B cell (primary cell): Measurements from ENCODE around the gene COX14. TPM values are rescaled to one million over a fixed set of nuclear protein-coding genes. Genes with fewer than 3 reads are reported as not detected.

Experiments used
- ATAC-seq: fragments of 200-7000 bp; cut with Tn5 transposase; one replicate; pipeline ENCODE4 v1.10.0; 2021; ENCODE audit warnings: low read depth, mild to moderate bottlenecking, moderate number of reproducible peaks, moderate library complexity
- CTCF ChIA-PET: fragments of 350-600 bp; sonication (Branson Sonifier 250); formaldehyde crosslinking; loops from one replicate; lab custom pipeline; 2021; ENCODE audit warnings: antibody characterized with exemption, inconsistent platforms; lab: Charles Lee
- POLR2A ChIA-PET: fragments of 350-600 bp; sonication (Branson Sonifier 250); formaldehyde crosslinking; loops from one replicate; lab custom pipeline; 2021; ENCODE audit warnings: antibody characterized with exemption; lab: Charles Lee
- DNase-seq: peaks from one replicate; pipeline ENCODE4 v3.0.0; 2013
- H2AFZ ChIP-seq: 2 replicates; pipeline ENCODE4 v1.6.1; 2012; ENCODE audit warnings: mild to moderate bottlenecking, low read depth, low read length; ENCODE audit not compliant: insufficient read depth, poor library complexity, severe bottlenecking
- H3K27ac ChIP-seq, 2 donors: 1 replicate in 1 of 2; 2 replicates in 1 of 2; pipeline ENCODE4 v1.5.1; 2012 to 2013; ENCODE audit warnings: low read length in 2 of 2, mild to moderate bottlenecking in 2 of 2, moderate library complexity in 1 of 2
- H3K27me3 ChIP-seq, 4 experiments: fragments of 200-600 bp in 1 of 4; sonication (generic) in 1 of 4; replicated peaks in 1 of 4; 1 replicate in 2 of 4; 2 replicates in 2 of 4; pipeline versions ENCODE4 v1.6.1 to v1.7.0; 2013 to 2016; ENCODE audit warnings: low read length in 3 of 4, mild to moderate bottlenecking in 2 of 4, mixed read lengths in 1 of 4, moderate library complexity in 1 of 4; ENCODE audit not compliant: insufficient read depth in 4 of 4, control insufficient read depth in 3 of 4; ENCODE audit errors: control extremely low read depth in 1 of 4
- H3K36me3 ChIP-seq, 2 experiments: replicated peaks in 1 of 2; 1 replicate in 1 of 2; 2 replicates in 1 of 2; pipeline versions ENCODE4 v1.6.1 to v1.7.1; 2013; ENCODE audit warnings: low read length in 1 of 2; ENCODE audit not compliant: insufficient read depth in 2 of 2, control insufficient read depth in 1 of 2; ENCODE audit errors: control extremely low read depth in 1 of 2, extremely low read depth in 1 of 2
- H3K4me1 ChIP-seq, 2 donors: fragments of 200-600 bp in 1 of 2; sonication (generic) in 1 of 2; 1 replicate in 1 of 2; 2 replicates in 1 of 2; pipeline versions ENCODE4 v1.5.1 to v1.6.1; 2013 to 2017; ENCODE audit warnings: low read length in 2 of 2; ENCODE audit not compliant: control insufficient read depth in 2 of 2, insufficient read depth in 2 of 2
- H3K4me2 ChIP-seq: replicated peaks from 2 replicates; pipeline ENCODE3; 2012; ENCODE audit warnings: mild to moderate bottlenecking, low read depth, low read length; ENCODE audit not compliant: poor library complexity, severe bottlenecking
- H3K4me3 ChIP-seq, 5 experiments: fragments of 200-600 bp in 1 of 5; sonication (generic) in 1 of 5; 1 replicate in 3 of 5; 2 replicates in 2 of 5; pipeline versions ENCODE4 v1.5.1 to v1.7.0; 2011 to 2016; ENCODE audit warnings: low read length in 4 of 5, mild to moderate bottlenecking in 4 of 5, low read depth in 2 of 5, control low read depth in 1 of 5, moderate library complexity in 1 of 5; ENCODE audit not compliant: insufficient read depth in 1 of 5; ENCODE audit errors: control extremely low read depth in 1 of 5, extremely low read depth in 1 of 5
- H3K79me2 ChIP-seq: fragments of 200-600 bp; sonication (generic); one replicate; pipeline ENCODE4 v1.6.0; 2016; ENCODE audit warnings: low read length; ENCODE audit not compliant: control insufficient read depth, insufficient read depth
- H3K9ac ChIP-seq: fragments of 200-600 bp; sonication (generic); 2 replicates; pipeline ENCODE4 v1.6.1; 2017; ENCODE audit warnings: mild to moderate bottlenecking, low read length, moderate library complexity
- H3K9me3 ChIP-seq, 3 donors: one replicate each; pipeline versions ENCODE4 v1.6.1 to v1.7.1; 2013; ENCODE audit warnings: low read length in 2 of 3; ENCODE audit not compliant: control insufficient read depth in 2 of 3, insufficient read depth in 1 of 3; ENCODE audit errors: control extremely low read depth in 1 of 3
- H4K20me1 ChIP-seq: 2 replicates; pipeline ENCODE4 v1.6.0; 2012; ENCODE audit warnings: mild to moderate bottlenecking, low read length; ENCODE audit not compliant: insufficient read depth, control insufficient read depth, poor library complexity, severe bottlenecking
- H3K27ac Mint-ChIP-seq: one replicate; pipeline ENCODE4 v1.8.0; 2021; ENCODE audit warnings: mixed read lengths
- H3K27me3 Mint-ChIP-seq: one replicate; pipeline ENCODE4 v1.8.0; 2021; ENCODE audit warnings: mixed read lengths
- H3K4me1 Mint-ChIP-seq: one replicate; pipeline ENCODE4 v1.8.0; 2021; ENCODE audit warnings: mixed read lengths
- H3K4me3 Mint-ChIP-seq: one replicate; pipeline ENCODE4 v1.8.0; 2021; ENCODE audit warnings: mixed read lengths
- H3K9me3 Mint-ChIP-seq: one replicate; pipeline ENCODE4 v1.8.0; 2022; ENCODE audit warnings: mixed read lengths; ENCODE audit not compliant: insufficient read depth
- CTCF ChIP-seq: fragments of 200-600 bp; IDR thresholded peaks from one replicate; pipeline ENCODE4 v1.8.0; 2022; ENCODE audit warnings: antibody characterized with exemption, mild to moderate bottlenecking
- EZH2 ChIP-seq: IDR thresholded peaks from 2 replicates; pipeline ENCODE4 v1.6.1; 2012; ENCODE audit warnings: borderline replicate concordance, low read depth, mild to moderate bottlenecking, moderate library complexity, low read length; ENCODE audit not compliant: insufficient read depth, poor library complexity, severe bottlenecking
- WGBS: methylation state at CpG from one replicate; pipeline ENCODE4 v1.1.5; 2013; ENCODE audit warnings: missing lambda C conversion rate; ENCODE audit not compliant: insufficient coverage; 5-methylcytosine and 5-hydroxymethylcytosine counted together
- intact Hi-C: fragments of 100-400 bp; cut with micrococcal nuclease; formaldehyde crosslinking; loops from one replicate; pipeline ENCODE4 v1.10.0; 2022
- polyA plus RNA-seq: library from polyadenylated mRNA; depleted of rRNA; stranded (reverse); fragments of >200 nt; gene quantifications from 2 replicates; pipeline ENCODE4 v1.2.3, GENCODE V29; 2012
- total RNA-seq, 2 donors: library from RNA; stranded (reverse); fragments of 120-200 nt in 1 of 2; gene quantifications; 1 replicate in 1 of 2; 2 replicates in 1 of 2; pipeline versions ENCODE4 v1.2.3 to v1.2.4, GENCODE V29; 2013 to 2022

Gene COX14
- total and polyA plus RNA-seq, 2 donors (not counting 1 experiment from before 2014, with no cell fraction given): 31.8 to 60.4 TPM

- H3K27ac Mint-ChIP-seq: no peak within 1 kb of the TSS
These were observed 8.2 kb upstream of the COX14 start, which contains the start of gene GPD1 for GRCh38 chr12:50103767-50104321. Gene GPD1, plus strand, starts transcription at chr12:50104008. Its CDS starts 43 bp downstream, at chr12:50104051.

More at GRCh38 chr12:50103767-50104321, 8.2 kb upstream of the COX14 start, which contains the start of gene GPD1:
- Histone ChIP-seq H3K4me2 (no peak within 1 kb of the TSS), H3K9ac (no peak within 1 kb of the TSS), H2AFZ (no peak within 1 kb of the TSS), H4K20me1 (peaks cover under 1% of the 10 kb centered on the region), H3K27ac (no peak within 1 kb of the TSS), H3K9me3 (no peaks in the 10 kb centered on the region), H3K79me2 (peaks cover 15% of the 10 kb centered on the region), H3K36me3 (peaks cover 0 to 36% of the 10 kb centered on the region in 2 experiments), H3K4me1 (peaks cover 0 to 11% of the 10 kb centered on the region in 2 donors), H3K4me3 (no peak within 1 kb of the TSS), H3K27me3 (no peaks in the 10 kb centered on the region)
- no peak within 1 kb of the TSS for H3K4me3 Mint-ChIP-seq
- 83% methylated on average over 8 of the region's 13 CpGs for WGBS
- ChIA-PET POLR2A (interaction anchor here (1.3 kb wide), 1 partner anchor 19 kb away, joined by 3 read pairs; the partner anchor contains the start of gene SMARCD1), CTCF (interaction anchor here (1.5 to 14.8 kb wide), 2 partner anchors 8 to 14 kb away, joined by 6 to 343 read pairs; partner anchors contain the start of genes COX14 and SMARCD1)
- intact Hi-C loops: no loop called here
- DNase-seq (no peak), ATAC-seq (no peak)
- H3K4me1 Mint-ChIP-seq: peaks cover 7% of the 10 kb centered on the region
- H3K27me3 Mint-ChIP-seq: no peaks in the 10 kb centered on the region
- TF ChIP-seq EZH2: no peak
- TF ChIP-seq CTCF: no peak
- H3K9me3 Mint-ChIP-seq: no peaks in the 10 kb centered on the region
